Measurements from ENCODE around the gene TEX48. TPM values are rescaled to one million over a fixed set of nuclear protein-coding genes. Genes with fewer than 3 reads are reported as not detected.

TEX48 gene, protein sequence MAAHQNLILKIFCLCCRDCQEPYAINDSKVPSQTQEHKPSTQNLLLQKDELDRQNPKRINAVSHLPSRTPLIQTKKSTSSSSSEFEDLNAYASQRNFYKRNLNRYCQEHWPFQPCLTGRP
- total RNA-seq, result not detected

DNA sequence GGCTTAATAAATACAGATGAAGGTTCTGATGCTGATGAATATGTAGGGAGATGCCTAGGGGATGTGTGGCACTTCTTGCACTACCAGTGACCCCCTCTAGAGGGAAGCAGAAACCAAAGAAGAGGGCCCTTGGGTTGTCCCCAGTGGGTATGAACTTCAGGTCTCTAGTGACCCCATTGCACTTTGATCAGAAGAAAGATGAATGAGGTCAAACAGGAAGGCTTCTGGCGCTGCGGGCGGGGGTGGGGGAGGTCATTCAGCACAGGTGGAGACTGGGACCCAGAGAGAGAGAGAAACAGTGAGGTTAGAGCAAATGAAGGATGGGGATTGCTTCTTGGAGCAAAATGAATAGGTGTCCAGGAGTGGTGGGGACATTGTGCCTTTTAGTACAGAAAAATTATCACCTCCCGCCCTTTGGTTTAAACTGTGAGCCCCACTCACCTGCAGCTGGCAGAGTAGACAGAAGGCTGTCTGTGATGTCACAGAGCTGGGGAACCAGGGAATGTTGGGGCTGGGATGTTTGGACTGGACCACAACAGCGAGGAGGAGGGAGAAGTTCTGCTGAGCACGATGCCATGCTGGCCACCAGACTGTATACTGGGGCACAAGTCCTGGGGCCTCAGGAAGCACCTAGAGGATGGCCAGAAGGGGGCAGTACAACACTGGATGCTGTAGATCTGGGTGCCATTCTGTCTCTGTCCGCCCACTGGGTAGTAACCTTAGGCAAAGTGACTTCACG is at the start of gene TEX48:
Gene TEX48 (minus strand): TSS at position 599 of the 739 bp plus-strand sequence. CDS start 10,469 bp downstream, outside the sequence.
- TF ChIP-seq, protein P1, sequence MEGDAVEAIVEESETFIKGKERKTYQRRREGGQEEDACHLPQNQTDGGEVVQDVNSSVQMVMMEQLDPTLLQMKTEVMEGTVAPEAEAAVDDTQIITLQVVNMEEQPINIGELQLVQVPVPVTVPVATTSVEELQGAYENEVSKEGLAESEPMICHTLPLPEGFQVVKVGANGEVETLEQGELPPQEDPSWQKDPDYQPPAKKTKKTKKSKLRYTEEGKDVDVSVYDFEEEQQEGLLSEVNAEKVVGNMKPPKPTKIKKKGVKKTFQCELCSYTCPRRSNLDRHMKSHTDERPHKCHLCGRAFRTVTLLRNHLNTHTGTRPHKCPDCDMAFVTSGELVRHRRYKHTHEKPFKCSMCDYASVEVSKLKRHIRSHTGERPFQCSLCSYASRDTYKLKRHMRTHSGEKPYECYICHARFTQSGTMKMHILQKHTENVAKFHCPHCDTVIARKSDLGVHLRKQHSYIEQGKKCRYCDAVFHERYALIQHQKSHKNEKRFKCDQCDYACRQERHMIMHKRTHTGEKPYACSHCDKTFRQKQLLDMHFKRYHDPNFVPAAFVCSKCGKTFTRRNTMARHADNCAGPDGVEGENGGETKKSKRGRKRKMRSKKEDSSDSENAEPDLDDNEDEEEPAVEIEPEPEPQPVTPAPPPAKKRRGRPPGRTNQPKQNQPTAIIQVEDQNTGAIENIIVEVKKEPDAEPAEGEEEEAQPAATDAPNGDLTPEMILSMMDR (IDR thresholded peaks at IDR 0.05; ENCODE audit: low read depth), result no peak

DNA sequence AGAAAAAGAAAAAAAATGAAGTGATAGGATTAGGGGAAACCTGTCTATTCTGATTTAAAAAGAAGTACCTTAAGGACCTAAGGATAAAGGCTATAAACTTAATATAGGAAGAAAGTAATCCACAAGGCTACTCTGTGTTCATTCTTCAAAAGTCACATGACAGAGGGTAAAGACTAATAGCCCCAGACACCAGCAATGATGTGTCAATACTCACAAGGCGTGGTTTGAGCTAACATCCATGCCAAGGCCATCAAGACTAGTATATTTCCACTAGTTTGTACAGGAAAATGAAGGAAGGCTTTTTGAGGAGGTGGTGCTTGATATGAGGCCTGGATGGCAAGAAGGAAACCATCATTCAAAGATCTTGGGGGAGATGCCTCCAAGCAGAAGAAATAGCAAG is 49.7 kb upstream of the TEX48 start:
- TF ChIP-seq, protein P1 (IDR thresholded peaks at IDR 0.05; ENCODE audit: low read depth), result no peak

DNA sequence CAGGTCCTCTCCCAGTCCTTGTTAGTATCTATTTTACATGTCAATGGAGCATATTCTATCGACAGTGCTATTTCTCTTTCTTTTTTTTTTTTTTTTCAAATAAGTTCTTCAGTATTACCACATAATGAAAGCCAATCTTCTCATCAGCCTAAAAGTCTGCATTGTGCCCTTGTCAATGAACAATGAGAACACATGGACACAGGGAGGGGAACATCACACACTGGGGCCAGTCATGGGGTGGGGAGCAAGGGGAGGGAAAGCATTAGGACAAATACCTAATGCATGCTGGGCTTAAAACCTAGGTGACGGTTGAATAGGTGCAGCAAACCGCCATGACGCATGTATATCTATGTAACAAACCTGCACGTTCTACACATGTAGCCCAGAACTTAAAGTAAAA is 47.7 kb upstream of the TEX48 start:
- TF ChIP-seq, protein P1 (IDR thresholded peaks at IDR 0.05; ENCODE audit: low read depth), result no peak

DNA sequence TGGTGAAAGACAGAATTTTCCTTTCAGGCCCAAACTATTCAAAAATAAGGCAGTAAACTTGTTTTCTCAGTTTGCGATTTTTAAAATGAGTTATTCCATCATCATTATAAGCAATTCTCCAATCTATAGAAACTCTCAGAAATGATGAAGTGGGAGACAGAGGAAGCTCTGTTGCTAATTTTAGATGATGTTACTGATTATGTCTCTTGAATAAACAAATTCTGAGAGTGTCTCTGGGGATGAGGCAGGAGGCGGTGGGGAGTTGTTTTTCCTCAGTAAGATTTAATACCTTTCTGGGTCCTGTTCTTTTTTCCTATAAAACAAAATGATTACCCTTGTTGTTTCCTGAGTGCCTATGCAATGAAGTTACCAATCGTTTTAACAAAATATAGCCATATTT is 43.9 kb upstream of the TEX48 start:
- TF ChIP-seq, protein P1 (IDR thresholded peaks at IDR 0.05; ENCODE audit: low read depth), result no peak

DNA sequence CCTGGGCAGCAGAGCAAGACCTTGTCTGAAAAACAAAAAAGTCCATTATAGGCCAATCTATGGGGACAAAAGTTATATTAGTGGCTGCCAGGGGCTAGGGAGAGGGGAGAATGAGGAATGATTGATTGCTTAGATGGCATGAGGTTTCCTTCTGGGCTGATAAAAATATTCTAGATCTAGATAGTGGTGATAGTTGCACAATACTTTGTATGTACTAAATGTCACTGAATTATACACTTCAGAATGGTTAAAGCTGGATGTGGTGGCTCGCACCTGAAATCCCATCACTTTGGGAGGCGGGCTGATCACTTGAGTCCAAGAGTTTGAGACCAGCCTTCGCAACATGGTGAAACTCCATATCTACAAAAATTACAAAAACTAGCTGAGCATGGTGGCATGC is 42.8 kb upstream of the TEX48 start:
- TF ChIP-seq, protein P1 (IDR thresholded peaks at IDR 0.05; ENCODE audit: low read depth), result no peak

DNA sequence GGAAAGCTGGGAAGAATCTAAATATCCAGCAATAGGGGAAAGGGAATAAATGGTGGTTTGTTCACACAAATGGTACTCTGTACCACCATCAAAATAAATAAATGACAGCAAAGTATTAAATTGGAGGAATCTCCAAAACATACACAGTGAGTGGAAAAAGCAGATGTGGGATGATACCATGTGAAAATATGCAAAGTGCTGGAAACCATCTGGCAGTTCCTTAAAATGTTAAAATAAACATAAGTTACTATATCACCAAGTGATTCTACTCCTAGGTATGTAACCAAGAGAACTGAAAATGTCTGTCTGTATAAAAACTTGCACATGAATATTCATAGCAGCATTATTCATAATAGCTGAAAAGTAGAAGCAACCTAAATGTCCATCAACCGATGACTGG is 41.9 kb upstream of the TEX48 start:
- TF ChIP-seq, protein P1 (IDR thresholded peaks at IDR 0.05; ENCODE audit: low read depth), result no peak

DNA sequence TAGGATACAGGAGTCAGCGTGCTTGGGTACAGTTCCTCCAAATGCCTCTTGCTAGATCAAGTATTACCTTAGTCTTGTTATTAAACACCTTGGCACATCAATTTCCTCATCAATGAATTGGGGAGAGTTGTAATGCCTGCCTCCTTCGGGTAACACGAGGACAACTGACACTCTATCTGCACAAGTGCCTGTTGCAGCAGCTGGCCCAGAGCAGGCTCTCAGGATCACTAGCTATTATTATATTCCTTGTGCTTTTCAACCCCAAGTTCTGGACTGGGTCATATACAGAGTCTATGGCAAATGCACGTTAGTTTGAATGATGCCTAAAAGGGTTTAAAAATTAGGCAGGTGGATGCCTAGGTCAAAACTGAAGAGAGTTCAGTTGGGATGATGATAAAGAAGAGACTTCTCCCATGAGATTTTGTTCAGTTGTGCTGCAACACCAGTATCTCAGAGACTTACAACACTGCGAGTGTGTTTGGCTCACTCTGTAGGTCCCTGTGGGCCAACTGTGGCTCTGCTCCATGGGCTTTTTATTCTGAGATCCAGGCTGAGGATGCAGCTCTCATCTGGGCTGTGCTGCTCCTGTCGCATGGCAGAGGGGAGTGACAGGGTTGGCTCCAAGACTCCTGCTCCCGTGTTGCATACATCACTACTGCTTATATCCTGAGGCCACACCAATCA is 41.1 kb upstream of the TEX48 start:
- TF ChIP-seq, protein P1 (IDR thresholded peaks at IDR 0.05; ENCODE audit: low read depth), result no peak
